ENCODE measurements around the gene SMIM36.

- TF ChIP-seq CTCF (IDR thresholded peaks at IDR 0.05; ENCODE audit: low read length) (no peak), EZH2phosphoT487 (IDR thresholded peaks at IDR 0.05; ENCODE audit: low read length) (no peak)
Observed at GRCh38 chr17:55402374-55402773, 108.9 kb downstream of the SMIM36 start.
